ENCODE results near the gene COL4A1.
A peak's percentile ranks its signal among the peaks of the same experiment; 100 is the strongest.
"Not testable (repeated sequence)": the region's sequence is repeated elsewhere in the genome, so short reads cannot be mapped to it uniquely, and the experiment has no call there.

The COL4A1 gene

DNA sequence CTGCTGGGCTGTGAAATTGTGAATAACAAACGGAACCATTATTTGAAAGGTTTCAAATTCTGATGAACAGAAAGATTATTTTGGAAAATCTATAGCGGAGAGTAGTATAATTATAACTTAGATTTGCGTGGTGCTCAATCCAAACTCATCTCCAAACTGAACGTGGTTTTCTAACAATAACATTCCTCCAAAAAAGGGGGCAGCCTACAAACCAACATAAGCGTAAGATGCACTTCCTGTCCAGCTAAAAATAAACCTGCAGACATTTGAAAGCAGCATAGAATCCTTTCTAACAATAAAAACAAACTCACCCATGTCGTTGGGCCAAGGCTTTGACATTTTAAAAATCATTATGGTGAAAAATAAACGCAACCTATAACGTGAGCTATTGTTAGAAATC is 178.4 kb downstream of the COL4A1 start:
- DNase-seq = no peak

GRCh38 chr13:110127986-110128511 is 178.9 kb downstream of the COL4A1 start:
- no peak for DNase-seq

- DNase-seq = no peak
These were observed 180.5 kb downstream of the COL4A1 start for GRCh38 chr13:110126391-110126961.

- no peak for DNase-seq
These were observed 181.2 kb downstream of the COL4A1 start for GRCh38 chr13:110125613-110126272.

- DNase-seq = no peak
These were observed 181.8 kb downstream of the COL4A1 start for GRCh38 chr13:110125157-110125556.

GRCh38 chr13:110124201-110124940 is 182.6 kb downstream of the COL4A1 start:
- no peak for DNase-seq

DNA sequence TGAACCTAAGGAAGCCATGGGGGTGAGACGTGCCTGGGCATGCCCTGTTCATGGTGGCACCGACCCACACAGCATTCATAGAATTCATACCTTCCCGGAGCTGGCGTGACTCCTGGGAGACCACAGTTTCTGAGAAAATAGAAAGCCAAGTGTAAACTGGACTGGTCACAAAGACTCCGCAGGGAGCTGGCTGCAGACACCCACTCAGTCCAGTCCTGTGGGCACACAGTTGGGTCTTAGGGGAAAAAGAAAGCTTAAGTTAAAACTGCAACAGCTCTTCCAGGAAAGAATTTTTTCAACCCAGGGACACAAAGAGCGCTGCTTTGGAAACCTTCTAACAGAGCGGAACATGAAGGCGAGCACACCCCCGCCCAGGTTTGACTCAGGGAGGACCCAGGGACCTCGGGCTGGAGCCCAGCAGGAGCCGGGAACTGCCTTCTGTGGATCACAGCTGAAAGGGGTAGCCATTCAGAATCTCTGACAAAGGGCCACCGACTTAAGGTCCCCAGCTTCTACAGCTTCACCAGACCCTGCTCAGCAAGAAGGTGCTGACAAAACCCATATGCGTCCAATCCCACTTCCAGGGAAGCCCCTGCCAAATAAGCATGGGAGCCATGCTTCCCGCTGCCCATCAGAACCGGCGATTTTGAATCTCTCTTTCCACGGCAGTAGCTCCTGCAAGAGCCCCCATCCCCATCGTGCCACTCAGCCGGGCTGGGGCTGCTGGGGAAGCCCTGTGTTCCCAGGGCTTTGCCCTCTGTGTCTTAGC is 183.7 kb downstream of the COL4A1 start:
- DNase-seq = no peak

DNA sequence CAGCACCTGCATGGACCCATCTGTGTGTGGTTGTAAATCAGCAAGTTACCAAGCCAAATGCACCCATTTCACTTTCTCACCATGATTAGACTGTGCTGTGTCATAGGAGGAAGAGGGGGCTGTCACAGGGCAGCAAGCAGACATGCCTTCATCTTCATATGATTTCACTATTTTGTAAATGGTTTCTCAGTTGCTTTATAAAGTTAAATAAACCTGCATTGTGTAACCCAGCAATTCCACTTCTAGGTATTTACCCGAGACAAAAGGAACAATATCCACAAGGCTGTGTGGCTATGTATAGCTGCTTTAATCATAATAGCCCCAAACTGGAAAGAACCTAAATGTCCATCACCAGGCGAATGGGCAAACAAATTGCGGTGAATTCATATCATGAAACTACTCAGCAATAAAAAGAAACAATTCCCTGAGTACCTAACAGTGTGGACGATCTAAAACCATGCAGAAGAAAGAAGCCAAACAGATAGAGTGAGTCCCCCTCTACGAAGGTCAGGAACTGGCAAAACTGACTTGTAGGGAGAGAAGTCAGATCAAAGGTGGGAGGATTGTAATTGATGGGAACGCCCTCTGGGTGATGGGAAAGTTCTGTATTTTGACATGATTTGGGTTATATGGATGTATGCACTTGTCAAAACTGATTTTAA is 185.4 kb downstream of the COL4A1 start:
- DNase-seq = no peak

- no peak for DNase-seq
These were observed 186.7 kb downstream of the COL4A1 start for GRCh38 chr13:110119935-110120905.

- no peak for DNase-seq
These were observed 188.9 kb downstream of the COL4A1 start for GRCh38 chr13:110118106-110118505.

DNA sequence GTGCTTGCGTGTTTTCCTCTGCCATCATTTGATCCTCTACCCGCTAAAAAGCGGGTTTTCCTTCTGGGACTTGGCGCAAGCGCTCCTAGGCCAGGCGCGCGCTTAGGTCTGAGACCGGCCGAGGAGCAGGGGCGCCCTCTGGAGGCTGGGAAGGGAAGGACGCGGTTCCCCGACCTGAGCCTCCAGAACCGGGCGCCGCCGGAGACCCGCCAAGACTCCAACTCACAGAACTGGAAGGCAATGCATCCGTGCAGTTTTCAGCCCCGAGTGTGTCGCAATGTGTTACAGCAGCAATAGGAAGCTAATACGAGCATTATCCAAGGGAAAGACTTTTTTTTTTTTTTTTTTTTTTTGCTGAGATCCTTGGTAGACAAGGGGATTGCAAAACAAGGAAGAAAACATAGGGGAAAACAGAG is 190.9 kb downstream of the COL4A1 start:
- no peak for DNase-seq

- no peak for DNase-seq
These were observed 191.4 kb downstream of the COL4A1 start for GRCh38 chr13:110115591-110115990.

- no peak for DNase-seq
These were observed 192.6 kb downstream of the COL4A1 start for GRCh38 chr13:110114316-110114715.

GRCh38 chr13:110113284-110113764 is 193.6 kb downstream of the COL4A1 start:
- DNase-seq = no peak

DNA sequence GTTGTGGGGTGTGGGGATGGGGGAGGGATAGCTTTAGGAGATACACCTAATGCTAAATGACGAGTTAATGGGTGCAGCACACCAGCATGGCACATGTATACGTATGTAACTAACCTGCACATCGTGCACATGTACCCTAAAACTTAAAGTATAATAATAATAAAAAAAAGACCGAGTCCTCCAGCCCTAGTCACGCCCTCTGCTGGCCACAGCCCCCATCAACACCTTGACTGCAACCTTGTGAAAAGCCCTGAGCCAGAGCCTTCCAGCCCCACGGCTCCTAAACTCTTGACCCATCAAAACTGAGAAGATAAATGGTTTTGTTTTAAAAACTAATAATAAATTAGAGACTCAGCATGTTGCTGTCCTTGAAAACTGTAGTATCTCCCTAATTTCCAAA is 194.6 kb downstream of the COL4A1 start:
- not testable (repeated sequence) for DNase-seq

- DNase-seq = no peak
These were observed 196.2 kb downstream of the COL4A1 start for GRCh38 chr13:110110783-110111182.

DNA sequence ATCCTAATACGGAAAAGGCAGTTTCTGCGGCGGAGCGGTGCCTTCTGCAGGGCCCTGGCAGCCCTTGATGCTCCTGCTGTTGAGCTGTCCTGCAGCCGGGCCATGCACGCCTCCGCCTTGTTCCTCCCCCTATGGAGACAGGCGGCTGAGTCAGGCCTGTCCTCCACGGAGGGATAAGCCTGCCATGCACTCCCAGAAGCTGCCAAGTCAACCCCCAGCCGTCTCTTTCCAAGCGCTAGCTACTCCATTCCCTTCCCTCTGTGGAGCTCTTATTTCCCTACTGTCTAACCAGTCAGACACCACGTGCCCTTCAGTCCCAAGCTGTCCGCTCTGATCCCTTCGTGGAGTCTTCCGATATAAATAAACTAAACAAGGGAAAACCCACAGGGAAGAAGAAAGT is 197.0 kb downstream of the COL4A1 start:
- DNase-seq = no peak

GRCh38 chr13:110109140-110109783 is 197.7 kb downstream of the COL4A1 start:
- no peak for DNase-seq

- peak; percentile 62 to 81 for DNase-seq
These were observed 198.4 kb downstream of the COL4A1 start for GRCh38 chr13:110108348-110109139.

All from NCI-H1930 (cell line).